Upper lobe of right lung (tissue), 1 donor: ENCODE data around the gene BST1. TPM values are rescaled to one million over a fixed set of nuclear protein-coding genes. Genes with fewer than 3 reads are reported as not detected.
A peak's percentile ranks its signal among the peaks of the same experiment; 100 is the strongest.

Experiments
- ATAC-seq: fragments of 200-7000 bp; cut with Tn5 transposase; one replicate; pipeline ENCODE4 v1.9.1; 2020; ENCODE audit warnings: mild to moderate bottlenecking, moderate library complexity
- DNase-seq: peaks from one replicate; pipeline ENCODE4 v3.0.0-alpha.2; 2020
- H3K27ac ChIP-seq: fragments of 200-600 bp; one replicate; pipeline ENCODE4 v1.8.0; 2022
- H3K27me3 ChIP-seq: fragments of 200-600 bp; one replicate; pipeline ENCODE4 v1.8.0; 2022; ENCODE audit warnings: mild to moderate bottlenecking
- H3K36me3 ChIP-seq: fragments of 200-600 bp; one replicate; pipeline ENCODE4 v1.8.0; 2022
- H3K4me1 ChIP-seq: fragments of 200-600 bp; one replicate; pipeline ENCODE4 v1.8.0; 2022
- H3K4me3 ChIP-seq: fragments of 200-600 bp; one replicate; pipeline ENCODE4 v1.8.0; 2022; ENCODE audit warnings: mild to moderate bottlenecking
- H3K9me3 ChIP-seq: fragments of 200-600 bp; one replicate; pipeline ENCODE4 v1.8.0; 2022
- intact Hi-C: fragments of 100-400 bp; cut with DNase I; formaldehyde crosslinking; loops from one replicate; pipeline ENCODE4 v1.11.0; 2022
- total RNA-seq: library from RNA; stranded (reverse); fragmentation: NEBNext Ultra II Directional; extraction: Animal tissue kit (Norgen Biotek cat#: 25700); gene quantifications from one replicate; pipeline ENCODE4 v1.2.1, GENCODE V29; 2021
- TF ChIP-seq, protein P1 (sequence below): fragments of 200-600 bp; IDR thresholded peaks from one replicate; pipeline ENCODE4 v1.8.0; 2022; ENCODE audit warnings: antibody characterized with exemption
- donor health status: DM: no; HTN: yes; CAD: no; lungs with severe emphysema.

The BST1 gene
- total RNA-seq, 1 donor from 2014 or later, result 11.0 TPM

DNA sequence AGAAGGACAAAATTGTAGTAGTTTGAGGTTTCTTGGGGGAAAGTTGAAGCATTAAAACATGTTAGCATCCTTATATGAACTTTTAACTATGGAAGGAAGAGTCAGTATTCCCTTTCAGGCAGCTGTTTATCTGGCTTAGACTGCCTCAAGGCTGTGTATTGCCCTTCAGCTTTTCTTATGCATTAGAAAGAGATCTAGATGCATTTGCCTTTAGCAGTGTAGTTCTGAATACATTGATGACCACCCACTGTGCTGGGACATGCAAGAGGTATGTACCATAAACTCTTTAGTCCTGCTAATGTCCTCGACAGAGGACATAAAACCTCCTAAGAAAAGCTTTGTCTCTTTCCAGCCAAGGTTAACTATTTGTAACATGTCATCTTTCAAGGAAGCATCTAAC lies 18.4 kb upstream of the BST1 start:
- DNase-seq, result no peak
- Histone ChIP-seq H3K27me3 (no peaks in the 10 kb centered on the region), H3K4me1 (peaks cover 12% of the 10 kb centered on the region), H3K9me3 (no peaks in the 10 kb centered on the region), H3K4me3 (no peak overlapping the region), H3K27ac (no peak overlapping the region), H3K36me3 (peaks cover 33% of the 10 kb centered on the region)
- no peak for ATAC-seq
- TF ChIP-seq, protein P1, sequence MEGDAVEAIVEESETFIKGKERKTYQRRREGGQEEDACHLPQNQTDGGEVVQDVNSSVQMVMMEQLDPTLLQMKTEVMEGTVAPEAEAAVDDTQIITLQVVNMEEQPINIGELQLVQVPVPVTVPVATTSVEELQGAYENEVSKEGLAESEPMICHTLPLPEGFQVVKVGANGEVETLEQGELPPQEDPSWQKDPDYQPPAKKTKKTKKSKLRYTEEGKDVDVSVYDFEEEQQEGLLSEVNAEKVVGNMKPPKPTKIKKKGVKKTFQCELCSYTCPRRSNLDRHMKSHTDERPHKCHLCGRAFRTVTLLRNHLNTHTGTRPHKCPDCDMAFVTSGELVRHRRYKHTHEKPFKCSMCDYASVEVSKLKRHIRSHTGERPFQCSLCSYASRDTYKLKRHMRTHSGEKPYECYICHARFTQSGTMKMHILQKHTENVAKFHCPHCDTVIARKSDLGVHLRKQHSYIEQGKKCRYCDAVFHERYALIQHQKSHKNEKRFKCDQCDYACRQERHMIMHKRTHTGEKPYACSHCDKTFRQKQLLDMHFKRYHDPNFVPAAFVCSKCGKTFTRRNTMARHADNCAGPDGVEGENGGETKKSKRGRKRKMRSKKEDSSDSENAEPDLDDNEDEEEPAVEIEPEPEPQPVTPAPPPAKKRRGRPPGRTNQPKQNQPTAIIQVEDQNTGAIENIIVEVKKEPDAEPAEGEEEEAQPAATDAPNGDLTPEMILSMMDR, result no peak
- intact Hi-C loops, result no loop called here

DNA sequence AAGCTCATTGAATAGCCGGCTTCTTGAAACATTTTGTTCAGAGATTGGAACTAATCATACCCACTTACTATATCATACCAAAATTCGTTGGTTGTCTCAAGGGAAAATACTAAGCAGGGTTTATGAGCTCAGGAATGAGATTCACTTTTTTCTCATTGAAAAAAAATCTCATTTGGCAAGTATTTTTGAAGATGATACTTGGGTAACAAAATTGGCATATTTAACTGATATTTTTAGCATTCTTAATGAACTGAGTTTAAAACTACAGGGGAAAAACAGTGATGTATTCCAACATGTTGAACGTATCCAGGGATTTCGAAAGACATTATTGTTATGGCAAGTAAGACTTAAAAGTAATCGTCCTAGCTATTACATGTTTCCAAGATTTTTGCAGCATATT lies 14.8 kb upstream of the BST1 start:
- ATAC-seq (no peak), DNase-seq (no peak)
- Histone ChIP-seq H3K27me3 (no peaks in the 10 kb centered on the region), H3K27ac (no peak overlapping the region), H3K4me3 (no peak overlapping the region), H3K9me3 (no peaks in the 10 kb centered on the region), H3K36me3 (peaks cover 36% of the 10 kb centered on the region), H3K4me1 (peaks cover 14% of the 10 kb centered on the region)
- intact Hi-C loops, result no loop called here
- TF ChIP-seq, protein P1, result no peak

DNA sequence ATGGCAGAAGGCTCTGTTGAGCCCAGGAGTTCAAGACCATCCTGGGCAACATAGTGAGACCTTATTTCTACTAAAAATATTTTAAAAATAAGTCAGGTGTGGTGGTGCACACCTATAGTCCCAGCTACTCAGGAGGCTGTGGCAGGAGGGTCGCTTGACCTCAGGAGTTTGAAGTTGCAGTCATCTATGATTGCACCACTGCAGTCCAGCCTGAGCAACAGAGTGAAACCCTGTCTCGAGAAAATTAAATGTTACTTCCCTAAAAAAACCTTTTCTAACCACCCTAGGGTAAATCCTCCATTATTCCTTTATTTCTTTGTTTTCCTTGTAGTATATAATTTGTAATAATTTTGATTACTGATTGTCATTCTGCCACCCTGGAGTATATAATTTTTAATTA lies 13.3 kb upstream of the BST1 start:
- Histone ChIP-seq H3K27ac (peak overlapping the region; percentile 20), H3K27me3 (no peaks in the 10 kb centered on the region), H3K4me1 (peaks cover 9% of the 10 kb centered on the region), H3K9me3 (no peaks in the 10 kb centered on the region), H3K36me3 (peaks cover 36% of the 10 kb centered on the region), H3K4me3 (no peak overlapping the region)
- DNase-seq (no peak), ATAC-seq (peak; percentile 72)
- intact Hi-C loops, result no loop called here
- TF ChIP-seq, protein P1, result no peak

DNA sequence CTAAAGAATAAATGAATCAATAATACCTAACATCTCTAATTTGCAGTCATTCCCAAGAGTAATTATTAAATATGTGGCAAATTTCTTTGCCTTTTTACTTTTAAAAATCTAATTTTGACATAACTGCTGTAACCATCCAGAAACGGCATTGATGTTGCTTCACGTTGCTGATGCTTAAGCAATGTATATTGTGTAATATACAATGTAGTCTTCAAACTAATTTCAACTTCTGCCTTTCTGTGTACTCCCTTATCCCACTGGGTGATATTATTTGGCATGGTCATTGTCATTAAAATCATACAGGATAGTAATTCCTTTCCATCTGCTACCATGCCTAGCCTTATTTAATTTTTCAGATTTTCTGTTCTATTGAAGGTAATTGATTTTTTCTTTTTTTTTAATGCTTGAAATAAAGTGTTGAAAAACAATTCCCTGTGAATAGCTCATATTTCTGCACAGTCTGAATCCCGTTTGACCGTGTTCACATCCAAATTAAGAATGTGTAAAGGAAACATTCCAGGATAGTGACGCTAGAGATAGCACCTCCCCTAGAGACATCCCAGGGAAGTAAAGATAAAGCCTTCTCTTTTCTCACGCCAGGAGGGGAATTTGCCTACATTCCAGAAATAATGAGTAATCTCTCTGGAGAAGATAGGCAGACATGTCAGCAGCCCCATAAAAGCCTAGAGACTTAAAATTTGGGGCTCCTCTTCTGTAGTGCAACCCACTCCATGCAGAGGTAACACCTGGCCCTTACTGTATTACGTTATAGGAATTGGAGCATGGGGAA lies 12.7 kb upstream of the BST1 start:
- Histone ChIP-seq H3K36me3 (peaks cover 36% of the 10 kb centered on the region), H3K4me1 (peaks cover 9% of the 10 kb centered on the region), H3K4me3 (no peak overlapping the region), H3K27ac (peak overlapping the region; percentile 20), H3K27me3 (no peaks in the 10 kb centered on the region), H3K9me3 (no peaks in the 10 kb centered on the region)
- intact Hi-C loops, result no loop called here
- ATAC-seq, result peak; percentile 66
- no peak for DNase-seq
- TF ChIP-seq, protein P1, result no peak

DNA sequence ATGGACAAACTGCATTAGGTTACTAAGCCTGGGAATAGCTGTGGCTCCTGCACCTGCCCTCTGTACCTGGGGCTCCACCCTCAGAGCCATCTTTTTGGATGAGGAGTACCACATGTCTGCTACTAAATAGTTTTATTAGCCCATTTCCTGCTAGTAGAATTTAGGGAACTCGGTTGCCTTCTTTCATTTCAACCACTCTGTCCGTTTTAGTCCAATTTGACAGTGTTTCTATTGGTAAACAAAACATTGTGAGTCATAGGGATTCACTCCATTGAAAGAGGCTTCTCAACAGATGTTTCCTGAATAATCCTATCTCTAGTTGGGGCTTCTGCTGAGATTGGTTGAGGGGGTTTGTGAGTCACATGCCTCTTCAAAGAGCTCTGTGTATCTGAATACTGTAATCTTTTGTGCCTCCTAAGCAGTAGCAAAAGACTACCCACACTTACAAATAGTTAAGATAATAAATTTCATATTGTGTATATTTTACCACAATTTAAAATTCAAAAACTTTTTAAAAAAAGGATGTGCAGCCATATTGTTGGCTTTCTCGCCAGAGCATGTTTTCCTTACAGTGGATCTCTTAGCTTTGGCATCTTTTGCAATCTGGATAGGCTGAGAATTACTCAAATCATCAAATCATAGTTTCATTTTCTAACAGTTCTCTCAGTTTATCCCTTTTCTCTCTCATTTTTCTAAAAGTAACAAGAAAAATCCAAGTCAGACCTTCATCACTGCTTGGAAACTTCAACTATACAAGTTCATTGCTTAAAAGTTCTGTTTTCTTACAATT lies 11.3 kb upstream of the BST1 start:
- H3K27ac ChIP-seq, result peak overlapping the region; percentile 30
- intact Hi-C loops, result no loop called here

More for the DNA sequence above, 11.3 kb upstream of the BST1 start:
- ATAC-seq (peak; percentile 28), DNase-seq (no peak)
- TF ChIP-seq, protein P1, result no peak
- Histone ChIP-seq H3K36me3 (peaks cover 28% of the 10 kb centered on the region), H3K4me3 (no peak overlapping the region), H3K27me3 (no peaks in the 10 kb centered on the region), H3K9me3 (no peaks in the 10 kb centered on the region), H3K4me1 (peaks cover 9% of the 10 kb centered on the region)
